ENCODE data around the gene HMGA1. TPM values are rescaled to one million over a fixed set of nuclear protein-coding genes. Genes with fewer than 3 reads are reported as not detected.
A peak's percentile ranks its signal among the peaks of the same experiment; 100 is the strongest.

Gene HMGA1
- total RNA-seq, 1 donor = 65.2 TPM

DNA sequence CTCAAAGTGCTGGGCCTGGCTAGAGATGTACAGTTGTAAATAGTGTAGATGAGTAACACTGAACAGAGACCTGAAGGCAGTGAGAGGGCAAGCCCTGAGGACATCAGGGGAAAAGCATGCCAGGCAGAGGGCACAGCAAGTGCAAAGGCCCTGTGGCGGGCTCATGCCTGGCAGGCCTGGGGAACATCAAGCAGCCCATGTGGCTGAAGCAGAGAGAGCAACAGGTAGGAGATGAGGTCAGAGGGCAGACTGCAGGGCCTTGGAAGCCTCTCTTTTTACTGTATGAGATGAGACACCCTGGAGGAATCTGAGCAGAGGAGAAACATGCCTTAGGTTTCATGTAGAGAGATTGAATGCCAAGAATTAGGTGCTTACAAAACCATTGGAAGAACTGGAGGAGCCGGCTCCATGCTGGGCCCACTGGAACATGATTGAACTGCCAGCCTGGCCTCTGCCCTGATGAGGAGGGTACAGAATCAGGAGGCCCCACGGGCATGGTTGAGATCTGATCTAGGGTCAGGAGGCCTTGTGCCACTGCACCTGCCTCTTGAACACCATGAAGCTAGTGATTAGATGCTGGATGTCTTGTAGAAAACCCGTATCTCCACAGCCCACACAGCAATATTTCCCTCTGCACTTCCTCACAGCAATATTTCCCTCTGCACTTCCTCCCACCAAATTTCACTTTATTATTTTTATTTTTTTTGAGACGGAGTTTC, 5.9 kb upstream of the HMGA1 start:
- no peak overlapping the region for H3K4me3 ChIP-seq (ENCODE audit: low read depth, low read length)
- no peak for DNase-seq (ENCODE audit: low read depth)
- TF ChIP-seq, protein P1, sequence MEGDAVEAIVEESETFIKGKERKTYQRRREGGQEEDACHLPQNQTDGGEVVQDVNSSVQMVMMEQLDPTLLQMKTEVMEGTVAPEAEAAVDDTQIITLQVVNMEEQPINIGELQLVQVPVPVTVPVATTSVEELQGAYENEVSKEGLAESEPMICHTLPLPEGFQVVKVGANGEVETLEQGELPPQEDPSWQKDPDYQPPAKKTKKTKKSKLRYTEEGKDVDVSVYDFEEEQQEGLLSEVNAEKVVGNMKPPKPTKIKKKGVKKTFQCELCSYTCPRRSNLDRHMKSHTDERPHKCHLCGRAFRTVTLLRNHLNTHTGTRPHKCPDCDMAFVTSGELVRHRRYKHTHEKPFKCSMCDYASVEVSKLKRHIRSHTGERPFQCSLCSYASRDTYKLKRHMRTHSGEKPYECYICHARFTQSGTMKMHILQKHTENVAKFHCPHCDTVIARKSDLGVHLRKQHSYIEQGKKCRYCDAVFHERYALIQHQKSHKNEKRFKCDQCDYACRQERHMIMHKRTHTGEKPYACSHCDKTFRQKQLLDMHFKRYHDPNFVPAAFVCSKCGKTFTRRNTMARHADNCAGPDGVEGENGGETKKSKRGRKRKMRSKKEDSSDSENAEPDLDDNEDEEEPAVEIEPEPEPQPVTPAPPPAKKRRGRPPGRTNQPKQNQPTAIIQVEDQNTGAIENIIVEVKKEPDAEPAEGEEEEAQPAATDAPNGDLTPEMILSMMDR (IDR thresholded peaks at IDR 0.05; ENCODE audit: insufficient read depth, low read depth, low read length) = no peak

DNA sequence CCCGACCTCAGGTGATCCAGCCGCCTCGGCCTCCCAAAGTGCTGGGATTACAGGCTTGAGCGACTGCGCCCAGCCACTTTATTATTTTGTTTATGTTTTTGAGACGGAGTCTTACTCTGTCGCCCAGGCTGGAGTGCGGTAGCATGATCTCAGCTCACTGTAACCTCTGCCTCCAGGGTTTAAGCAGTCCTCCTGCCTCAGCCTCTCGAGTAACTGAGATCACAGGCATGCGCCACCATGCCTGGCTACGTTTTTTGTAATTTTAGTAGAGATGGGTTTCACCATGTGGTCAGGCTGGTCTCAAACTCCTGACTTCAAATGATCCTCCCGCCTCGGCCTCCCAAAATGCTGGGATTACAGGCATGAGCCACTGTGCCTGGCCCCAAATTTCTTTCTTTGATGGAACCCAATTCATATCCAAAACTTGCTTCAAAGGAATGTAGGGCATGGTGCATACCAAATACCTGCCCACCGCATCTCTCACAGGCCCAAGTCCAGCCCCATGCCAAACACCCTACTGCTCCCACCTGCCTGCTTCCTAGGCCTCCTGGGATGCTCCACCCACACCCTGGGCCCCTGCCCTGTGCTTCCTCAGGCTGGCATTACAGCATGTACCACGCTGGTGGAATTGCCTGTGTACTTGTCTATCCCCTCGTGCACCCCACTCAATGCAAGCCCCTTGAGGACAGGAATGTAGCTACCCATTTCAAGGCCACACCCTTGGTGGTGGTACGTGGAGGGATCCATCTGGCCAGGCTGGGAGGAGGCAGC, 4.9 kb upstream of the HMGA1 start:
- H3K4me3 ChIP-seq (ENCODE audit: low read depth, low read length) = no peak overlapping the region
- TF ChIP-seq, protein P1 (IDR thresholded peaks at IDR 0.05; ENCODE audit: insufficient read depth, low read depth, low read length) = no peak
- DNase-seq (ENCODE audit: low read depth) = no peak

DNA sequence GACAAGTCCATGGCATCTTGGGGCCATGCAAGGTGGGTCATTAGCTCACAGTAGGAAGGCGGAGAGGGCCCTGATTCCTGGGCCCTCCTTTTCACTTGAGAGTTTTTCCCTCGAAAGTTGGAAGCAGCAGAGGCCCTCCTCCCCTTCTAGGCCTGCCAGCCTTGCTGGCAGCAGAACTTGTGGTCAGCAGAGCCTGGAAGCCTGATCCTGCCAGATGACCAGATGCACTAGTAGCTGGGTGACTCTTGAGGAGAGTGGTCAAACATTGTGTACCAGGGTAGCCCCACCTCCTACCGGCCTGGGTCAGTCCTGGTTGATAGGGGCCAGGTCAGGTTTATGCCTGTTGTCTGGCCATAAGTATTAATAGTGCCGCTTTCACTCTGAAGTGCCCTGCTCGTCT, 3.8 kb upstream of the HMGA1 start:
- H3K4me3 ChIP-seq (ENCODE audit: low read depth, low read length) = no peak overlapping the region
- TF ChIP-seq, protein P1 (IDR thresholded peaks at IDR 0.05; ENCODE audit: insufficient read depth, low read depth, low read length) = no peak
- DNase-seq (ENCODE audit: low read depth) = no peak

DNA sequence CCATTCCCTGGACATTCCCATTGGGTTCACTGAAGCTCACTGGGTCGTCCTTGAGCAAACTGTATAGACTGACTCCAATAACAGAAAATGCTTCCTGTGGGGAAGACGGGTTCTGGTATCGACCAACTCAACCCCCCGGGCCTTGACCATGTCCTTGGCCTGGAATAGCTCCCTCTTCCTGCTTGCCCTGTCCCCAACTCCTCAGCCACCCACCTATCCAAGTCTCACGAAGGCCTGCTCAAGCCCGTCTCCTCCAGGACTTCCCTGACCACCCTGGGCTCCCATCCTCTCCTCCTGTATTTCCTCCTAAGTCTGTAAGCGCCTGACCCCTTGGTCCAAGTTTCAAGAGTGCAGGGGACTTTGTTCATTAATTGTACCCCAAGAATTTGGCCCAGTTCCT, 2.8 kb upstream of the HMGA1 start:
- TF ChIP-seq, protein P1 (IDR thresholded peaks at IDR 0.05; ENCODE audit: insufficient read depth, low read depth, low read length) = no peak
- no peak for DNase-seq (ENCODE audit: low read depth)

DNA sequence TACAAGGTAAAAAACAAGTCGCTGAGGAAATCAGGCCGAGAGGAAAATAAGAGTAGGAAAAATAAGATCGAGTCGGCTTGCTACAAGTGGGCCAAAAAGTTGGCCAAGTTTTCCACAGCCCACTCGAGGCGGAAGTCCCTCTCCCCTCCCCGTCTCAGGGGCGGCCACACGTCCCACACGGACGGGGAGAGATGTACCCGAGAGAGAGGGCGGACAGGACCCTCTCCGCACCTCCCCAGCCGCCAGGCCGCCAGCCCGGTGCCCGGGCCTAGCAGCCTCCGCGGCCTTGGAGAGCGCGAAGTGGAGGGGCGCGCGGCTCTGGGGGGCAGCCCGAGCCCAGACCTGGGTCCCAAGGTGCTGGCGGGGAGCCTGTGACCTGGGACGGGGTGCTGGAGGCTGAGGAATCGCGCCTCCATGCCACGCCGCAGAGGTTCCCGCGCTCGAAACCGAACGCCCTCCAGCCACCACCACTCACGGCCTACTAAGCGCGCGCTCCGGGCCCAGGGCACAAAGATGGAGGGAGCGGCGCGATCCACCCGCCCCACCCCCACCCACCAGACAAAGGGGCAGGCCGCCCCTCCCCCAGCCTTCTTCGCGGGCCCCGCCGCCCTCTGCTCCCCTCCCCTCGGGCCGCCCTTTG, 1.9 kb upstream of the HMGA1 start:
- H3K4me3 ChIP-seq (ENCODE audit: low read depth, low read length) = no peak overlapping the region
- TF ChIP-seq, protein P1 (IDR thresholded peaks at IDR 0.05; ENCODE audit: insufficient read depth, low read depth, low read length) = no peak
- DNase-seq (ENCODE audit: low read depth) = no peak

More for the DNA sequence above, 2.8 kb upstream of the HMGA1 start:
- H3K4me3 ChIP-seq (ENCODE audit: low read depth, low read length) = no peak overlapping the region

DNA sequence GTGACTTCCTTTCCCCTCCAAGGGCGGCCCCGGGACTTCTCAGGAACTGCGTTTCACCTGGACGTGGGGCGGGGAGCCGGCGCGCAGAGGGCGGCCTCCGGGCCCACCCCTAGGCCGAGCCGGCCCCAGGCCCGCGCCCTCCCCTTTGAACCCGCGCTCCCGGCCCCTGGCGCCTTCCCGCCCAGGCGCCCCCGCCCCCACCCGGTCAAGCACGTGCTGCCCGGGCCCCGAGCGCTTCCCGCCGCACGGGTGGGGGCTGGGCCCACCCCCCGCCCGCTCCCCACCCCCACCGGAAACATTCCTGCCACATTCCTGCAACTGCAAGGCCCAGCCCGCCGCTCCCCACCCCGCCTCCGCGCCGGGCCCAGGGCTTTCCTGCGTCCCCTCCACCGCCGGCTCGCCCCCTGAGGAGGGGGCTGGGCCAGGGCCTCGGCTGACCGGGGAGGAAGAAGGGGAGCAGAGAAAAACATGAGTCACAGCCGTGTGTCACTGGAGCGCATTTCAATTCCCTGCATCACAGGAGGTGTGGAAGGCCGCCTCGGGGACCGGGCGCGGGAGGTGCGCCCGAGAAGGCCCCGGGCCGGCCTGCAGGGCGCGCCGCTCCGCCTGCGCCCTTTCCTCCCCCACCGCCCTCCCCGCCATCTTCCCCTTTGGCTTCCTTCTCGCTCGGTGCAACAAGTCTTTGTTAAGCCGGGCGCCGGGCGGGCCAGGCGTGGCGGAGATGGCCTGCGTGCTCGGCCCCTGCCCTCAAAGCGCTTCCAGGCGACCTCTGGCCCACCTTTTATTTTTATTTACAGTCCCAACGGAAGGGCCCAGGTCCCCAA, 1.2 kb upstream of the HMGA1 start:
- DNase-seq (ENCODE audit: low read depth) = peak; percentile 57
- TF ChIP-seq, protein P1 (IDR thresholded peaks at IDR 0.05; ENCODE audit: insufficient read depth, low read depth, low read length) = peak; percentile 8
- H3K4me3 ChIP-seq (ENCODE audit: low read depth, low read length) = peak overlapping the region; percentile 70

All from fibroblast of villous mesenchyme (primary cell).